Epithelial cell of esophagus (primary cell): ENCODE measurements around the gene SFI1.

ENCODE experiments used
- DNase-seq: peaks from one replicate; pipeline ENCODE4 v3.0.0; 2010; ENCODE audit warnings: low read depth
- H3K4me3 ChIP-seq: 2 replicates; pipeline ENCODE4 v1.5.1; 2011; ENCODE audit warnings: mild to moderate bottlenecking, low read length, control low read depth
- CTCF ChIP-seq: IDR thresholded peaks from 2 replicates; pipeline ENCODE4 v1.5.1; 2011; ENCODE audit warnings: low read depth, mild to moderate bottlenecking, low read length, control low read depth, inconsistent platforms; ENCODE audit not compliant: insufficient read depth; ENCODE audit errors: missing control alignments

SFI1 gene

GRCh38 chr22:31646186-31647019, 150.1 kb downstream of the SFI1 start:
- peak overlapping the region; percentile 3 for H3K4me3 ChIP-seq
- peak; percentile 91 for DNase-seq
- TF ChIP-seq CTCF = no peak

GRCh38 chr22:31647066-31647465, 150.7 kb downstream of the SFI1 start:
- peak; percentile 83 for DNase-seq
- no peak for TF ChIP-seq CTCF
- H3K4me3 ChIP-seq = no peak overlapping the region

- H3K4me3 ChIP-seq = no peak overlapping the region
- no peak for TF ChIP-seq CTCF
- DNase-seq = peak; percentile 87
Observed at GRCh38 chr22:31647523-31648320, 151.4 kb downstream of the SFI1 start.

- no peak for TF ChIP-seq CTCF
- no peak overlapping the region for H3K4me3 ChIP-seq
- peak; percentile 92 for DNase-seq
Observed at GRCh38 chr22:31650391-31650790, 154.1 kb downstream of the SFI1 start.

GRCh38 chr22:31651664-31652063, 155.3 kb downstream of the SFI1 start:
- no peak for DNase-seq
- TF ChIP-seq CTCF = no peak
- no peak overlapping the region for H3K4me3 ChIP-seq

- DNase-seq = no peak
- H3K4me3 ChIP-seq = no peak overlapping the region
- no peak for TF ChIP-seq CTCF
Observed at GRCh38 chr22:31652088-31652487, 155.8 kb downstream of the SFI1 start.
